SU-DHL-6 (cell line): ENCODE results near the gene FAU.

ENCODE experiments used
- H2AFZ ChIP-seq: fragments of 200-600 bp; sonication (generic); 2 replicates; pipeline ENCODE4 v1.6.1; 2014; ENCODE audit warnings: low read depth, mild to moderate bottlenecking, moderate library complexity, mixed read lengths, antibody characterized with exemption, low read length; ENCODE audit not compliant: severe bottlenecking
- H3F3A ChIP-seq: fragments of 200-600 bp; shearing (Covaris generic); 2 replicates; pipeline ENCODE4 v1.6.0; 2016; ENCODE audit warnings: antibody characterized with exemption, mild to moderate bottlenecking; ENCODE audit not compliant: insufficient read depth
- H3K27ac ChIP-seq: fragments of 200-600 bp; sonication (generic); 2 replicates; pipeline ENCODE4 v1.5.1; 2016; ENCODE audit warnings: low read depth, mild to moderate bottlenecking, low read length, moderate library complexity, mixed read lengths
- H3K27me3 ChIP-seq: fragments of 200-600 bp; sonication (generic), shearing (Covaris generic); 2 replicates; pipeline ENCODE4 v1.6.0; 2014; ENCODE audit warnings: mild to moderate bottlenecking, low read length
- H3K36me3 ChIP-seq: fragments of 200-600 bp; sonication (generic); 2 replicates; pipeline ENCODE4 v1.6.1; 2014; ENCODE audit warnings: mild to moderate bottlenecking, low read length, mixed read lengths
- H3K4me2 ChIP-seq: fragments of 300-600, 200-600 bp; shearing (Covaris generic), sonication (generic); 2 replicates; pipeline ENCODE4 v1.6.0; 2014; ENCODE audit warnings: low read length, low read depth, mild to moderate bottlenecking; ENCODE audit not compliant: poor library complexity, severe bottlenecking
- H3K4me3 ChIP-seq: fragments of 200-600 bp; sonication (generic); 2 replicates; pipeline ENCODE4 v1.5.1; 2014; ENCODE audit warnings: antibody characterized with exemption, low read length, mild to moderate bottlenecking, mixed read lengths; ENCODE audit not compliant: insufficient read depth, poor library complexity, severe bottlenecking
- H3K79me2 ChIP-seq: fragments of 200-600 bp; sonication (generic); 2 replicates; pipeline ENCODE4 v1.6.1; 2014; ENCODE audit warnings: mild to moderate bottlenecking, low read length, moderate library complexity; ENCODE audit not compliant: insufficient read depth
- H3K9ac ChIP-seq: fragments of 200-600 bp; sonication (generic); 2 replicates; pipeline ENCODE4 v1.7.0; 2014; ENCODE audit warnings: mild to moderate bottlenecking, low read length
- H3K9me2 ChIP-seq: fragments of 200-600 bp; sonication (generic); replicated peaks from 2 replicates; pipeline ENCODE4 v1.6.1; 2014; ENCODE audit warnings: low read length; ENCODE audit not compliant: insufficient read depth
- H3K9me3 ChIP-seq: fragments of 200-600 bp; sonication (generic); 2 replicates; pipeline ENCODE4 v1.6.1; 2014; ENCODE audit warnings: low read length, mixed read lengths; ENCODE audit not compliant: insufficient read depth
- H4K20me1 ChIP-seq: fragments of 200-600 bp; sonication (generic); 2 replicates; pipeline ENCODE4 v1.6.1; 2014; ENCODE audit warnings: low read depth, mild to moderate bottlenecking, antibody characterized with exemption, low read length, moderate library complexity, mixed read lengths
- EZH2phosphoT487 ChIP-seq: fragments of 200-600 bp; sonication (generic), shearing (Covaris generic); conservative IDR thresholded peaks from 2 replicates; pipeline ENCODE4 v1.6.1; 2018; ENCODE audit warnings: mild to moderate bottlenecking, antibody characterized with exemption, low read length, moderate library complexity, mixed read lengths
- TF ChIP-seq, protein P1 (sequence below): fragments of 200-600 bp; sonication (generic); IDR thresholded peaks from one replicate; pipeline ENCODE4 v1.5.1; 2017; ENCODE audit warnings: antibody characterized with exemption, mild to moderate bottlenecking, low read length, moderate library complexity; ENCODE audit not compliant: insufficient read depth, poor library complexity, severe bottlenecking

Gene FAU

DNA sequence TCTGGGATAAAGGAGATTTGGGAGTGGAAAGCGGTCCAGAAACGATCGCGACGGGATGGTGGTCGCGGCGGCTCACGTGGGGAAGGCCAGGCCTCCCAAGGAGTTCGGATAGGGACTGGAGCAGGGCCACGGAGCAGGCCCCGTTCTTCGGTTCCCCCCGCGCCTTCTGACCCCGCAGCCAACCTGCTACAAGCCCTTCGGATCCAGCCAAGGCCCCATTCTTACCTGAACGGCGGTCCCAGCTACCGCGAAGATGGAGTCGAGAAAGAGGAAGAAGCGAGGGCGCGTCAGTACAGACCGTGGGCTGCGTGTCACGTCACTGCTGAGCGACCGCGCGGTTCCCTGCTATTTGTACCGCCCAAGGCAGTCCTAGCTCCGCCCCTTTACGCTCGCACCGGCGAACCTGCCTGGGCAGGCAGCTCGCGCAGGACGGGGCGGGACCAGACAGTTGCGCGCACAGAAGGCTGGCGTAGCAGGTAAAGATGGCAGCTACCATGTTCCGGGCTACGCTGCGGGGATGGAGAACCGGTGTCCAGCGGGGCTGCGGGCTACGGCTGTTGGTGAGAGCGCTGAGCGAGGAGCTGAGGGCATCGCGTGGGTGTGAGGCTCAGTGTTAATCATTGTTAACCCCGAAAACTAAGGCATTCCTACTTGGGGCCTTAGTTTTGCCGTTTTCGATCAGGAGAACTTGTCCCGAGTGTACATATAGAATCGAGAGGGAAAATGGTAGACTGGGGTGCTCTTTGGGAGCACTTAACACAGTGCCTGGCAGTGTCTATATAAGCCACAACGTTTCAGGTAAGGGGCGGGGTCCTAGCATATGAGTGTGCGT, at the start of gene FAU, which contains the start of gene MRPL49:
TSS of gene FAU (minus strand) at position 270 of the 832 bp plus-strand sequence. CDS start 321 bp downstream, outside the sequence.
TSS of gene MRPL49 (plus strand) at position 457 of the 832 bp plus-strand sequence. CDS start at position 483, 26 bp downstream.
- TF ChIP-seq, protein P1, sequence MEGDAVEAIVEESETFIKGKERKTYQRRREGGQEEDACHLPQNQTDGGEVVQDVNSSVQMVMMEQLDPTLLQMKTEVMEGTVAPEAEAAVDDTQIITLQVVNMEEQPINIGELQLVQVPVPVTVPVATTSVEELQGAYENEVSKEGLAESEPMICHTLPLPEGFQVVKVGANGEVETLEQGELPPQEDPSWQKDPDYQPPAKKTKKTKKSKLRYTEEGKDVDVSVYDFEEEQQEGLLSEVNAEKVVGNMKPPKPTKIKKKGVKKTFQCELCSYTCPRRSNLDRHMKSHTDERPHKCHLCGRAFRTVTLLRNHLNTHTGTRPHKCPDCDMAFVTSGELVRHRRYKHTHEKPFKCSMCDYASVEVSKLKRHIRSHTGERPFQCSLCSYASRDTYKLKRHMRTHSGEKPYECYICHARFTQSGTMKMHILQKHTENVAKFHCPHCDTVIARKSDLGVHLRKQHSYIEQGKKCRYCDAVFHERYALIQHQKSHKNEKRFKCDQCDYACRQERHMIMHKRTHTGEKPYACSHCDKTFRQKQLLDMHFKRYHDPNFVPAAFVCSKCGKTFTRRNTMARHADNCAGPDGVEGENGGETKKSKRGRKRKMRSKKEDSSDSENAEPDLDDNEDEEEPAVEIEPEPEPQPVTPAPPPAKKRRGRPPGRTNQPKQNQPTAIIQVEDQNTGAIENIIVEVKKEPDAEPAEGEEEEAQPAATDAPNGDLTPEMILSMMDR: no peak
- no peak for TF ChIP-seq EZH2phosphoT487
- H3K27ac ChIP-seq: peak within 1 kb of the TSS; percentile 71
- H3K9me3 ChIP-seq: no peaks in the 10 kb centered on the region
- peaks cover 13% of the 10 kb centered on the region; the same call in 1 of the 2 replicates for H3K36me3 ChIP-seq
- H3K79me2 ChIP-seq: peaks cover 34% of the 10 kb centered on the region
- peak within 1 kb of the TSS; percentile 95 for H3K9ac ChIP-seq
- no peaks in the 10 kb centered on the region for H3K27me3 ChIP-seq
- H3K4me3 ChIP-seq: peak within 1 kb of the TSS; percentile 89
- H3K4me2 ChIP-seq: peak within 1 kb of the TSS; percentile 87
- no peaks in the 10 kb centered on the region for H4K20me1 ChIP-seq
- H3K9me2 ChIP-seq: no peaks in the 10 kb centered on the region
- peak within 1 kb of the TSS; percentile 14 for H2AFZ ChIP-seq
- peaks cover 50% of the 10 kb centered on the region for H3F3A ChIP-seq

DNA sequence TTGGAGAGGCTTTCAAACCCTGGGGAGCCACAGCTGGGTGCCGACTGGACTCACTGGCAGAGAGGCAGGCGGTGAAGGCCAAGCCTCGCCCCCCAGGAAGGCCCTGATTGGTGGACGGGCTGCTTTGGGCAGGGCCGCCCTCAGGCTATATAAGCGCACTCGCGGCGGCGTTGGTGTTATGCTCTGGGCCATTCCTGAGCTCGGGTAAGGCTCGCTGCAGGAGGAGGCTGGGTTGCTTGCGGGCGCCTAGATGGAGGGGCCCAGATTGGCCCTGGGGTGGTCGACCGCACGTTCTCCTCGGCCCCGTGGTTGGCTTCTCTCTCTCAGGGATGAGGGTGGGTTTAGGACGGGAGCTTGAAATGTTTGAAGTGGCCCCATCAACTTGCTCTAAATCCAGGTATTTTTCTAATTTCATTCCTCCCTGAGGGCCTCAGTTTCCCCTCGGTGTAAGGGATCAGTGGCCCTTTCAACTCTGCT, 48.2 kb upstream of the FAU start, which contains the start of gene SPDYC:
TSS of gene SPDYC (plus strand) at position 176 of the 477 bp plus-strand sequence. CDS start 1,125 bp downstream, outside the sequence.
- Histone ChIP-seq H3K4me3 (no peak within 1 kb of the TSS), H3K4me2 (no peak within 1 kb of the TSS), H2AFZ (peak within 1 kb of the TSS; percentile 40)

DNA sequence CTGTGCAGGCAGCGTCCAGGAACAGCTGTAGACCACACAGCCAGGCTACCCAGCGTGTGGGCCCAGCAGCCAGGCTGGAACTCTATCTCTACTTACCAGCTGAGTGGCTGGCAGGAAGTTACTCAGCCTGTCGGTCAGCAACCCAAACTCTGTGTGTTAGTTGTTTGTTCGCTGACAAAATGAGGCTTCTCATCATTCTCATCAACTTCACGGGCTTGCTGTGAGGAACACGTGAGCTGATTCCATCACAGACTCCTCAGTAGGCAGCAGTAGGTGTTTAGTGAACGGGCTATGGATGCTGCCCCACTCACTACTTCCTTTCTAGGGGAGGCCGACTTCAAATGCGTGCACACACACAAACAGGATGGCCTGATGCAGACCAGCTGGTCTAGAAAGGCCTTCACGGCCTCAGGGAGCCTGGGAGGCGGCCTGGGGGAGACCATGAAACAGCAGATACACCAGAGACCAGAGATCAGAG, 47.3 kb upstream of the FAU start:
- Histone ChIP-seq H3K4me3 (no peak overlapping the region), H3K9ac (no peak overlapping the region)

More for the DNA sequence above, 48.2 kb upstream of the FAU start, which contains the start of gene SPDYC:
- no peaks in the 10 kb centered on the region for H3K36me3 ChIP-seq
- no peaks in the 10 kb centered on the region for H3K79me2 ChIP-seq
- H3K27me3 ChIP-seq: no peaks in the 10 kb centered on the region
- H3F3A ChIP-seq: no peaks in the 10 kb centered on the region
- no peaks in the 10 kb centered on the region for H4K20me1 ChIP-seq
- H3K27ac ChIP-seq: no peak within 1 kb of the TSS
- no peaks in the 10 kb centered on the region for H3K9me3 ChIP-seq
- no peak within 1 kb of the TSS for H3K9ac ChIP-seq
- H3K9me2 ChIP-seq: no peaks in the 10 kb centered on the region
- TF ChIP-seq, protein P1: no peak
- TF ChIP-seq EZH2phosphoT487: no peak

More for the DNA sequence above, 47.3 kb upstream of the FAU start:
- H3K4me2 ChIP-seq: no peak overlapping the region
- H3K79me2 ChIP-seq: no peaks in the 10 kb centered on the region
- H2AFZ ChIP-seq: peak overlapping the region; percentile 40
- H3K9me2 ChIP-seq: no peaks in the 10 kb centered on the region
- H3K27ac ChIP-seq: no peak overlapping the region
- no peaks in the 10 kb centered on the region for H3K27me3 ChIP-seq
- no peaks in the 10 kb centered on the region for H3K9me3 ChIP-seq
- H3F3A ChIP-seq: no peaks in the 10 kb centered on the region
- TF ChIP-seq, protein P1: no peak
- no peaks in the 10 kb centered on the region for H4K20me1 ChIP-seq
- H3K36me3 ChIP-seq: no peaks in the 10 kb centered on the region
